Esophagus (tissue), 2 donors: ENCODE measurements around the gene SHD. TPM values are rescaled to one million over a fixed set of nuclear protein-coding genes. Genes with fewer than 3 reads are reported as not detected.
"Not testable (repeated sequence)": the region's sequence is repeated elsewhere in the genome, so short reads cannot be mapped to it uniquely, and the experiment has no call there.

ENCODE experiments used
- H3K27ac ChIP-seq, 2 donors: one replicate each; pipeline ENCODE4 v1.5.1; 2013; ENCODE audit warnings: low read depth in 2 of 2, mild to moderate bottlenecking in 2 of 2, inconsistent platforms in 1 of 2, low read length in 1 of 2, moderate library complexity in 1 of 2
- H3K27me3 ChIP-seq, 2 donors: one replicate each; pipeline ENCODE4 v1.6.1; 2013; ENCODE audit warnings: low read length in 2 of 2, control low read depth in 1 of 2, mild to moderate bottlenecking in 1 of 2; ENCODE audit not compliant: insufficient read depth in 2 of 2, control insufficient read depth in 1 of 2
- H3K36me3 ChIP-seq, 2 donors: one replicate each; pipeline ENCODE4 v1.6.1; 2013; ENCODE audit warnings: low read length in 1 of 2; ENCODE audit not compliant: control insufficient read depth in 2 of 2, insufficient read depth in 2 of 2
- H3K4me1 ChIP-seq, 2 donors: one replicate each; pipeline ENCODE4 v1.6.1; 2013; ENCODE audit warnings: low read length in 1 of 2; ENCODE audit not compliant: control insufficient read depth in 2 of 2, insufficient read depth in 2 of 2
- H3K4me3 ChIP-seq, 2 donors: one replicate each; pipeline ENCODE4 v1.5.1; 2013; ENCODE audit warnings: low read length in 2 of 2, mild to moderate bottlenecking in 2 of 2, low read depth in 1 of 2, moderate library complexity in 1 of 2
- H3K9me3 ChIP-seq, 2 donors: one replicate each; pipeline ENCODE4 v1.6.1; 2013; ENCODE audit warnings: mild to moderate bottlenecking in 2 of 2, low read depth in 1 of 2, low read length in 1 of 2, moderate library complexity in 1 of 2; ENCODE audit not compliant: control insufficient read depth in 2 of 2, insufficient read depth in 1 of 2
- WGBS, 2 donors: extraction: QIAGEN DNeasy Blood & Tissue Kit; methylation state at CpG; one replicate each; pipeline ENCODE4 v1.1.7; 2013; 5-methylcytosine and 5-hydroxymethylcytosine counted together
- polyA plus RNA-seq, 2 donors: library from polyadenylated mRNA; stranded (reverse); fragments of 200-250 nt; gene quantifications; one replicate each; pipeline ENCODE4 v1.2.3, GENCODE V29; 2013
- donor health status: healthy with polysubstance abuse.
- donor health status: Bipolar disorder and iron deficiency.

The SHD gene
- polyA plus RNA-seq, 2 donors = 0.04 TPM; not detected in 1

- Histone ChIP-seq H3K4me3 (no peak overlapping the region), H3K27me3 (peaks cover 0 to 12% of the 10 kb centered on the region in 2 donors), H3K27ac (no peak overlapping the region), H3K9me3 (no peaks in the 10 kb centered on the region), H3K36me3 (no peaks in the 10 kb centered on the region), H3K4me1 (peaks cover 0 to 5% of the 10 kb centered on the region in 2 donors)
- 3 to 5% methylated on average over 54 to 71 of the region's 71 CpGs for WGBS, 2 donors
Observed at GRCh38 chr19:4279530-4280422, 710 bp downstream of the SHD start.

GRCh38 chr19:4284176-4284958, 5.3 kb downstream of the SHD start:
- Histone ChIP-seq H3K4me1 (no peaks in the 10 kb centered on the region), H3K9me3 (peaks cover 0 to 4% of the 10 kb centered on the region in 2 donors), H3K36me3 (no peaks in the 10 kb centered on the region), H3K27ac (no peak overlapping the region), H3K4me3 (no peak overlapping the region), H3K27me3 (peaks cover 0 to 7% of the 10 kb centered on the region in 2 donors)
- WGBS, 2 donors = 36 to 43% methylated on average over 20 of the region's 20 CpGs

GRCh38 chr19:4284974-4285373, 5.9 kb downstream of the SHD start:
- H3K27ac ChIP-seq = no peak overlapping the region
- peaks cover 0 to 1% of the 10 kb centered on the region in 2 donors for H3K27me3 ChIP-seq
- WGBS, 2 donors = 60 to 66% methylated on average over 6 of the region's 6 CpGs
- no peaks in the 10 kb centered on the region for H3K36me3 ChIP-seq
- no peak overlapping the region for H3K4me3 ChIP-seq
- no peaks in the 10 kb centered on the region for H3K4me1 ChIP-seq
- peaks cover 0 to 4% of the 10 kb centered on the region in 2 donors for H3K9me3 ChIP-seq

GRCh38 chr19:4286141-4286540, 7.1 kb downstream of the SHD start:
- H3K4me1 ChIP-seq, H3K27ac ChIP-seq, H3K36me3 ChIP-seq, H3K27me3 ChIP-seq, H3K9me3 ChIP-seq, H3K4me3 ChIP-seq: not testable (repeated sequence)
- 85 to 89% methylated on average over 4 of the region's 4 CpGs for WGBS, 2 donors

GRCh38 chr19:4288091-4288777, 9.2 kb downstream of the SHD start:
- Histone ChIP-seq H3K4me1 (no peaks in the 10 kb centered on the region), H3K27ac (no peak overlapping the region), H3K9me3 (peaks cover 0 to 4% of the 10 kb centered on the region in 2 donors), H3K36me3 (no peaks in the 10 kb centered on the region), H3K4me3 (no peak overlapping the region), H3K27me3 (no peaks in the 10 kb centered on the region)
- WGBS, 2 donors = 77% methylated on average over 16 of the region's 16 CpGs

- Histone ChIP-seq H3K36me3 (no peaks in the 10 kb centered on the region), H3K27me3 (no peaks in the 10 kb centered on the region), H3K27ac (no peak overlapping the region), H3K4me3 (no peak overlapping the region), H3K4me1 (no peaks in the 10 kb centered on the region), H3K9me3 (peaks cover 0 to 4% of the 10 kb centered on the region in 2 donors)
- 70 to 77% methylated on average over 8 of the region's 8 CpGs for WGBS, 2 donors
Observed at GRCh38 chr19:4291184-4291732, 12.2 kb downstream of the SHD start.

GRCh38 chr19:4292515-4292914, 13.4 kb downstream of the SHD start:
- H3K27me3 ChIP-seq = no peaks in the 10 kb centered on the region
- no peaks in the 10 kb centered on the region for H3K36me3 ChIP-seq

GRCh38 chr19:4294389-4294788, 15.3 kb downstream of the SHD start:
- Histone ChIP-seq H3K27me3 (no peaks in the 10 kb centered on the region), H3K4me3 (no peak overlapping the region)
- 36 to 53% methylated on average over 10 of the region's 10 CpGs for WGBS, 2 donors

More at GRCh38 chr19:4292515-4292914, 13.4 kb downstream of the SHD start:
- no peaks in the 10 kb centered on the region for H3K4me1 ChIP-seq
- H3K27ac ChIP-seq = no peak overlapping the region
- H3K4me3 ChIP-seq = no peak overlapping the region
- WGBS, 2 donors = 81 to 87% methylated on average over 15 of the region's 15 CpGs
- H3K9me3 ChIP-seq = peaks cover 0 to 4% of the 10 kb centered on the region in 2 donors

More at GRCh38 chr19:4294389-4294788, 15.3 kb downstream of the SHD start:
- Histone ChIP-seq H3K27ac (no peak overlapping the region), H3K36me3 (no peaks in the 10 kb centered on the region), H3K9me3 (no peaks in the 10 kb centered on the region), H3K4me1 (no peaks in the 10 kb centered on the region)
